K562 (cell line): Measurements from ENCODE around the gene CEND1. TPM values are rescaled to one million over a fixed set of nuclear protein-coding genes. Genes with fewer than 3 reads are reported as not detected.

ENCODE experiments used
- BRD4 ChIP-seq: fragments of 200-600 bp; sonication (generic); IDR thresholded peaks from 2 replicates; pipeline ENCODE4 v1.6.1; 2017; ENCODE audit warnings: inconsistent platforms
- CBFA2T3 ChIP-seq: fragments of 450-650 bp; IDR thresholded peaks from 2 replicates; pipeline ENCODE4 v1.6.1; 2017
- CEBPB ChIP-seq: fragments of 450-650 bp; IDR thresholded peaks from 2 replicates; pipeline ENCODE4 v1.6.1; 2016; ENCODE audit warnings: missing genetic modification characterization, missing compliant biosample characterization
- CTBP1 ChIP-seq: fragments of 450-650 bp; IDR thresholded peaks from 2 replicates; pipeline ENCODE4 v1.6.1; 2016; ENCODE audit warnings: borderline replicate concordance
- JUNB ChIP-seq: fragments of 450-650 bp; formaldehyde crosslinking; conservative IDR thresholded peaks from 2 replicates; pipeline ENCODE4 v1.4.0; 2020; ENCODE audit warnings: mild to moderate bottlenecking
- MCM7 ChIP-seq, 2 experiments: fragments of 450-650 bp; IDR thresholded peaks; 2 replicates each; pipeline ENCODE4 v1.6.1; 2016 to 2018
- MEF2A ChIP-seq: IDR thresholded peaks from 2 replicates; pipeline ENCODE4 v1.6.1; 2011; ENCODE audit warnings: low read depth, mild to moderate bottlenecking, low read length, moderate library complexity; ENCODE audit not compliant: control insufficient read depth
- NELFE ChIP-seq: IDR thresholded peaks from 2 replicates; pipeline ENCODE4 v1.6.1; 2011; ENCODE audit warnings: mild to moderate bottlenecking; ENCODE audit not compliant: insufficient read depth, insufficient read length
- TSHZ1 ChIP-seq: fragments of 250-450 bp; sonication (Bioruptor Pico); IDR thresholded peaks from 2 replicates; pipeline ENCODE4 v1.4.0; 2020; ENCODE audit warnings: mild to moderate bottlenecking, moderate library complexity
- ZNF280A ChIP-seq: fragments of 450-650 bp; IDR thresholded peaks from 2 replicates; pipeline ENCODE4 v1.6.1; 2018; ENCODE audit warnings: mild to moderate bottlenecking, low read depth; ENCODE audit not compliant: partially characterized antibody
- ZNF699 ChIP-seq: fragments of 250-450 bp; sonication (Bioruptor Pico); IDR thresholded peaks from 2 replicates; pipeline ENCODE4 v1.8.0; 2021; ENCODE audit warnings: mild to moderate bottlenecking, moderate library complexity; ENCODE audit not compliant: insufficient replicate concordance
- polyA plus RNA-seq, 8 experiments: library from polyadenylated mRNA; depleted of rRNA in 4 of 8; stranded (reverse) in 5 of 8; unstranded in 3 of 8; fragments of >200 nt; fragmentation: Nextera tagmentation in 2 of 8; fragmentation: Illumina TruSeq in 1 of 8; extraction: Ambion mirVana in 2 of 8; extraction: Trizol in 1 of 8; gene quantifications; 2 replicates each; pipeline versions ENCODE4 v1.2.1 to v1.2.3, GENCODE V29; 2011 to 2014; ENCODE audit warnings: inconsistent platforms in 1 of 8, missing spikeins in 1 of 8
- total RNA-seq, 7 experiments: library from RNA; depleted of rRNA in 6 of 7; stranded (reverse); fragments of >200 nt in 6 of 7; fragmentation: Illumina TruSeq in 2 of 7; extraction: Trizol in 2 of 7; gene quantifications; 2 replicates each; pipeline versions ENCODE4 v1.2.1 to v1.2.3, GENCODE V29; 2011 to 2021; ENCODE audit warnings: low replicate concordance in 1 of 7
- TF ChIP-seq, protein P1 (sequence below), 2 experiments: fragments of 450-650 bp in 1 of 2; IDR thresholded peaks; 2 replicates each; pipeline ENCODE4 v1.6.1; 2011 to 2017; ENCODE audit warnings: low read depth in 2 of 2, antibody characterized with exemption in 1 of 2, borderline replicate concordance in 1 of 2, low read length in 1 of 2, mild to moderate bottlenecking in 1 of 2, mixed read lengths in 1 of 2; ENCODE audit not compliant: control insufficient read depth in 1 of 2
- TF ChIP-seq, protein P2 (sequence below): IDR thresholded peaks from 3 replicates; pipeline ENCODE4 v1.6.1; 2011; ENCODE audit warnings: borderline replicate concordance, mild to moderate bottlenecking, moderate library complexity; ENCODE audit not compliant: insufficient read length; ENCODE audit errors: extremely low read depth

CEND1 gene
- total and polyA plus RNA-seq, 9 of the 15 experiments (the other 6 are each of a cell fraction or from before 2014, with no cell fraction given) = 0.13 to 0.18 (median 0.16) TPM; not detected in 6

DNA sequence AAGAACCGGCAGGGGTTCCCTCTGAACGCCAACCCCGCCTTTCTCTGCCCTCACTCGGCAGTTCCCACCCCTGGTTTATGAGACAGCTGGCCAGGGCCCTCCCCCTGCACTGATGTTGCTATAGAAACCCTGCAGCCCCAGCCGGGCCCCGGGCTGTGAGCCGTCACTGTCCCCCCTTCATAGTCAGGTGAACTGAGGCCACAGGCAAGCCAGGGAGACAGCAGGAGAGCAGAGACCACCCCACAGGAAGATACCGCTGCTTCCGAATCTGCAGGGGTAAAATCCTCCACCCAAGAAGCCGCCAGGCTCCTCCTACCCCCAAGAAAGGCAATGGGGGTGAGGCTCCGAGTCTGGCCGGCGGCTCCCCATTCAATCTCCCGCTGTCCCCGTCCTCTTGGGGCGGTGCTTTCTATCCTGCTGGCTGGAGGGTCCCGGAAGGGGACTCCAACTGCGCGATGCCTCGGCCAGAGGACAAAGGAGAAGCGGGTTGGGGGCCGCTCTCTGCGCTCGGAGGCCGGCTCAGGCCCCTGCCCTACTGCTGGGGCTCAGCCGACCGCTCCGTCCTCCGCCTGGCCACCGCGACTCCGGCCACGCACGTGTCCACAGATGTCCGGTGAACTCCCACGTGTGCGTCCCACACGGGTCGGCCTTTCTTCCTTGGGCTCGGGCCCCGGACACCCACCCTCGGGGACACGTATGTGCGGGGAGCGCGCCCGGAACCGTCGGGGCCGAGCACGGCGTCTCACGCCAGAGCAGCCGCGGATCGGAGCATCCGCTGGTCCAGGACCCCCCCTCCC, 7.6 kb upstream of the CEND1 start (continued):
- TF ChIP-seq, protein P1, sequence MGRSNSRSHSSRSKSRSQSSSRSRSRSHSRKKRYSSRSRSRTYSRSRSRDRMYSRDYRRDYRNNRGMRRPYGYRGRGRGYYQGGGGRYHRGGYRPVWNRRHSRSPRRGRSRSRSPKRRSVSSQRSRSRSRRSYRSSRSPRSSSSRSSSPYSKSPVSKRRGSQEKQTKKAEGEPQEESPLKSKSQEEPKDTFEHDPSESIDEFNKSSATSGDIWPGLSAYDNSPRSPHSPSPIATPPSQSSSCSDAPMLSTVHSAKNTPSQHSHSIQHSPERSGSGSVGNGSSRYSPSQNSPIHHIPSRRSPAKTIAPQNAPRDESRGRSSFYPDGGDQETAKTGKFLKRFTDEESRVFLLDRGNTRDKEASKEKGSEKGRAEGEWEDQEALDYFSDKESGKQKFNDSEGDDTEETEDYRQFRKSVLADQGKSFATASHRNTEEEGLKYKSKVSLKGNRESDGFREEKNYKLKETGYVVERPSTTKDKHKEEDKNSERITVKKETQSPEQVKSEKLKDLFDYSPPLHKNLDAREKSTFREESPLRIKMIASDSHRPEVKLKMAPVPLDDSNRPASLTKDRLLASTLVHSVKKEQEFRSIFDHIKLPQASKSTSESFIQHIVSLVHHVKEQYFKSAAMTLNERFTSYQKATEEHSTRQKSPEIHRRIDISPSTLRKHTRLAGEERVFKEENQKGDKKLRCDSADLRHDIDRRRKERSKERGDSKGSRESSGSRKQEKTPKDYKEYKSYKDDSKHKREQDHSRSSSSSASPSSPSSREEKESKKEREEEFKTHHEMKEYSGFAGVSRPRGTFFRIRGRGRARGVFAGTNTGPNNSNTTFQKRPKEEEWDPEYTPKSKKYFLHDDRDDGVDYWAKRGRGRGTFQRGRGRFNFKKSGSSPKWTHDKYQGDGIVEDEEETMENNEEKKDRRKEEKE (IDR thresholded peaks at IDR 0.05; ENCODE audit: borderline replicate concordance in 1 of 2, control insufficient read depth in 1 of 2, low read depth in 2 of 2, low read length in 1 of 2) = no peak
- TF ChIP-seq NELFE (no peak), CEBPB (no peak), TSHZ1 (CRISPR knock-in tag) (no peak), MEF2A (no peak), ZNF280A (no peak), CTBP1 (no peak), JUNB (CRISPR knock-in tag) (no peak), MCM7 (IDR thresholded peaks at IDR 0.05) (no peak), ZNF699 (CRISPR knock-in tag) (no peak), BRD4 (no peak), CBFA2T3 (no peak)
- TF ChIP-seq, protein P2, sequence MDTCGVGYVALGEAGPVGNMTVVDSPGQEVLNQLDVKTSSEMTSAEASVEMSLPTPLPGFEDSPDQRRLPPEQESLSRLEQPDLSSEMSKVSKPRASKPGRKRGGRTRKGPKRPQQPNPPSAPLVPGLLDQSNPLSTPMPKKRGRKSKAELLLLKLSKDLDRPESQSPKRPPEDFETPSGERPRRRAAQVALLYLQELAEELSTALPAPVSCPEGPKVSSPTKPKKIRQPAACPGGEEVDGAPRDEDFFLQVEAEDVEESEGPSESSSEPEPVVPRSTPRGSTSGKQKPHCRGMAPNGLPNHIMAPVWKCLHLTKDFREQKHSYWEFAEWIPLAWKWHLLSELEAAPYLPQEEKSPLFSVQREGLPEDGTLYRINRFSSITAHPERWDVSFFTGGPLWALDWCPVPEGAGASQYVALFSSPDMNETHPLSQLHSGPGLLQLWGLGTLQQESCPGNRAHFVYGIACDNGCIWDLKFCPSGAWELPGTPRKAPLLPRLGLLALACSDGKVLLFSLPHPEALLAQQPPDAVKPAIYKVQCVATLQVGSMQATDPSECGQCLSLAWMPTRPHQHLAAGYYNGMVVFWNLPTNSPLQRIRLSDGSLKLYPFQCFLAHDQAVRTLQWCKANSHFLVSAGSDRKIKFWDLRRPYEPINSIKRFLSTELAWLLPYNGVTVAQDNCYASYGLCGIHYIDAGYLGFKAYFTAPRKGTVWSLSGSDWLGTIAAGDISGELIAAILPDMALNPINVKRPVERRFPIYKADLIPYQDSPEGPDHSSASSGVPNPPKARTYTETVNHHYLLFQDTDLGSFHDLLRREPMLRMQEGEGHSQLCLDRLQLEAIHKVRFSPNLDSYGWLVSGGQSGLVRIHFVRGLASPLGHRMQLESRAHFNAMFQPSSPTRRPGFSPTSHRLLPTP = no peak
